A204.1 (cell line): Measurements from ENCODE around the gene PEX26.
"Not testable (repeated sequence)": the region's sequence is repeated elsewhere in the genome, so short reads cannot be mapped to it uniquely, and the experiment has no call there.

Experiments used
- FAIRE-seq: peaks from 2 replicates; lab custom pipeline; 2012; peaks lifted over from hg19 to GRCh38; lab: Jason Lieb, UNC

The PEX26 gene

GRCh38 chr22:18056807-18057474 is 20.8 kb upstream of the PEX26 start:
- no peak for FAIRE-seq

GRCh38 chr22:18057568-18058209 is 20.1 kb upstream of the PEX26 start:
- FAIRE-seq, result no peak

GRCh38 chr22:18058371-18059093 is 19.3 kb upstream of the PEX26 start:
- no peak for FAIRE-seq

GRCh38 chr22:18059094-18059417 is 18.7 kb upstream of the PEX26 start:
- FAIRE-seq, result no peak

- FAIRE-seq, result no peak
Measured at GRCh38 chr22:18059473-18059872, 18.3 kb upstream of the PEX26 start.

GRCh38 chr22:18059991-18060390 is 17.8 kb upstream of the PEX26 start:
- no peak for FAIRE-seq

GRCh38 chr22:18060646-18061620 is 16.9 kb upstream of the PEX26 start:
- FAIRE-seq, result no peak

- no peak for FAIRE-seq
Measured at GRCh38 chr22:18062421-18062820, 15.4 kb upstream of the PEX26 start.

GRCh38 chr22:18063306-18063705 is 14.5 kb upstream of the PEX26 start:
- no peak for FAIRE-seq

- not testable (repeated sequence) for FAIRE-seq
Measured at GRCh38 chr22:18063715-18064114, 14.1 kb upstream of the PEX26 start.

GRCh38 chr22:18064636-18065035 is 13.2 kb upstream of the PEX26 start:
- FAIRE-seq, result no peak

- no peak for FAIRE-seq
Measured at GRCh38 chr22:18065256-18065655, 12.5 kb upstream of the PEX26 start.

GRCh38 chr22:18066181-18066859 is 11.5 kb upstream of the PEX26 start:
- FAIRE-seq, result no peak

GRCh38 chr22:18067121-18067520 is 10.7 kb upstream of the PEX26 start:
- FAIRE-seq, result no peak

GRCh38 chr22:18067548-18068341 is 10.0 kb upstream of the PEX26 start:
- no peak for FAIRE-seq

- FAIRE-seq, result no peak
Measured at GRCh38 chr22:18068381-18068988, 9.3 kb upstream of the PEX26 start.

- no peak for FAIRE-seq
Measured at GRCh38 chr22:18069041-18069440, 8.7 kb upstream of the PEX26 start.

GRCh38 chr22:18070041-18070440 is 7.7 kb upstream of the PEX26 start:
- no peak for FAIRE-seq

- FAIRE-seq, result no peak
Measured at GRCh38 chr22:18070556-18071306, 7.1 kb upstream of the PEX26 start.
